A673 (cell line): ENCODE results near the gene KRTAP10-11. TPM values are rescaled to one million over a fixed set of nuclear protein-coding genes. Genes with fewer than 3 reads are reported as not detected.

Source experiments
- BruUV-seq: library from RNA; stranded (reverse); fragments of 400-500 nt; replicated peaks from 2 replicates; lab custom pipeline; 2021; lab: Mats Ljungman, UMichigan
- CTCF ChIA-PET: fragments of 300-600 bp; sonication (Branson Sonifier 250); formaldehyde crosslinking; loops from one replicate; lab custom pipeline; 2022; ENCODE audit warnings: antibody characterized with exemption; lab: Charles Lee
- POLR2A ChIA-PET: fragments of 300-600 bp; sonication (Branson Sonifier 250); formaldehyde crosslinking; loops from one replicate; lab custom pipeline; 2022; ENCODE audit warnings: antibody characterized with exemption; ENCODE audit not compliant: low non-redundant PET; lab: Charles Lee
- DNase-seq: peaks from one replicate; pipeline ENCODE4 v3.0.0-alpha.2; 2015; ENCODE audit warnings: low spot score
- H3K27ac ChIP-seq: fragments of 200-600 bp; sonication (generic); 2 replicates; pipeline ENCODE4 v1.5.1; 2016; ENCODE audit warnings: mixed run types, low read depth, mild to moderate bottlenecking, mixed read lengths, antibody characterized with exemption, low read length; ENCODE audit not compliant: poor library complexity, severe bottlenecking
- H3K27me3 ChIP-seq: fragments of 200-600 bp; sonication (generic); replicated peaks from 2 replicates; pipeline ENCODE4 v1.6.1; 2017; ENCODE audit warnings: mixed run types, low read depth, mild to moderate bottlenecking, mixed read lengths, antibody characterized with exemption, low read length; ENCODE audit not compliant: insufficient read depth, poor library complexity
- H3K36me3 ChIP-seq: fragments of 200-600 bp; sonication (generic); 2 replicates; pipeline ENCODE4 v1.6.1; 2016; ENCODE audit warnings: mixed run types, mild to moderate bottlenecking, mixed read lengths, antibody characterized with exemption, low read length; ENCODE audit not compliant: insufficient read depth, poor library complexity, severe bottlenecking
- H3K4me1 ChIP-seq: fragments of 200-600 bp; sonication (generic); 2 replicates; pipeline ENCODE4 v1.6.1; 2017; ENCODE audit warnings: mixed run types, mild to moderate bottlenecking, mixed read lengths, antibody characterized with exemption, low read length; ENCODE audit not compliant: insufficient read depth, poor library complexity, severe bottlenecking
- H3K4me3 ChIP-seq: fragments of 200-600 bp; sonication (generic); 2 replicates; pipeline ENCODE4 v1.5.1; 2016; ENCODE audit warnings: low read depth, mixed run types, mild to moderate bottlenecking, mixed read lengths, low read length; ENCODE audit not compliant: poor library complexity, severe bottlenecking
- H3K9me3 ChIP-seq: fragments of 200-600 bp; sonication (generic); 2 replicates; pipeline ENCODE4 v1.6.1; 2016; ENCODE audit warnings: mixed run types, low read depth, mild to moderate bottlenecking, mixed read lengths, antibody characterized with exemption, low read length; ENCODE audit not compliant: poor library complexity, severe bottlenecking
- CTCF ChIP-seq: fragments of 300-800, 200-600 bp; sonication (generic); conservative IDR thresholded peaks from 2 replicates; pipeline ENCODE4 v1.5.1; 2017; ENCODE audit warnings: low read depth, mild to moderate bottlenecking, antibody characterized with exemption, low read length, moderate library complexity, mixed read lengths
- EZH2 ChIP-seq: fragments of 200-600 bp; sonication (generic); IDR thresholded peaks from 2 replicates; pipeline ENCODE4 v1.6.1; 2017; ENCODE audit warnings: borderline replicate concordance, low read depth, mild to moderate bottlenecking, mixed read lengths, antibody characterized with exemption, low read length; ENCODE audit not compliant: poor library complexity, severe bottlenecking
- intact Hi-C: fragments of 100-400 bp; cut with micrococcal nuclease; formaldehyde crosslinking; loops from one replicate; pipeline ENCODE4 v1.10.0; 2022; ENCODE audit not compliant: unreplicated experiment
- total RNA-seq: library from RNA; stranded (reverse); gene quantifications from 2 replicates; pipeline ENCODE4 v1.2.3, GENCODE V29; 2021

KRTAP10-11 gene
- total RNA-seq, 1 experiment from 2014 or later = not detected

- H3K4me1 ChIP-seq = no peaks in the 10 kb centered on the region
- BruUV-seq = no TSS peak
- ChIA-PET POLR2A (no interaction called here), CTCF (interaction anchor here (0.5 kb wide), 1 partner anchor 8 kb away, joined by 3 read pairs; no protein-coding TSS in a partner anchor)
- H3K27me3 ChIP-seq = no peaks in the 10 kb centered on the region
- intact Hi-C loops = no loop called here
- no peak for DNase-seq
- TF ChIP-seq EZH2 = no peak
- no peak within 1 kb of the TSS for H3K27ac ChIP-seq
- no peaks in the 10 kb centered on the region for H3K36me3 ChIP-seq
- no peaks in the 10 kb centered on the region for H3K9me3 ChIP-seq
- H3K4me3 ChIP-seq = no peak within 1 kb of the TSS
These were observed 35.8 kb downstream of the KRTAP10-11 start, which contains the start of gene KRTAP12-1 for GRCh38 chr21:44681861-44682579. Gene KRTAP12-1, minus strand, starts transcription at chr21:44682163. Its CDS starts 40 bp downstream, at chr21:44682123.

- TF ChIP-seq EZH2 (no peak), CTCF (no peak)
These were observed 36.5 kb downstream of the KRTAP10-11 start for GRCh38 chr21:44682580-44683151.

GRCh38 chr21:44684077-44684476 is 37.9 kb downstream of the KRTAP10-11 start:
- H3K9me3 ChIP-seq = no peaks in the 10 kb centered on the region
- no TSS peak for BruUV-seq
- no peaks in the 10 kb centered on the region for H3K4me1 ChIP-seq
- POLR2A ChIA-PET = no interaction called here
- H3K27ac ChIP-seq = no peak overlapping the region
- TF ChIP-seq EZH2 (no peak), CTCF (no peak)
- no peaks in the 10 kb centered on the region for H3K36me3 ChIP-seq
- intact Hi-C loops = no loop called here
- DNase-seq = no peak
- no peaks in the 10 kb centered on the region for H3K27me3 ChIP-seq
- CTCF ChIA-PET = no interaction called here
- H3K4me3 ChIP-seq = no peak overlapping the region

More at GRCh38 chr21:44682580-44683151, 36.5 kb downstream of the KRTAP10-11 start:
- intact Hi-C loops = no loop called here
- CTCF ChIA-PET = no interaction called here
- DNase-seq = no peak
- H3K27me3 ChIP-seq = no peaks in the 10 kb centered on the region
- POLR2A ChIA-PET = no interaction called here
- H3K4me1 ChIP-seq = no peaks in the 10 kb centered on the region
- H3K27ac ChIP-seq = no peak overlapping the region
- no peaks in the 10 kb centered on the region for H3K9me3 ChIP-seq
- BruUV-seq = no TSS peak
- H3K4me3 ChIP-seq = no peak overlapping the region
- H3K36me3 ChIP-seq = no peaks in the 10 kb centered on the region
